HG03439 (cell line): Measurements from ENCODE around the gene FHIT.
A peak's percentile ranks its signal among the peaks of the same experiment; 100 is the strongest.

Experiments used
- ATAC-seq: cut with Tn5 transposase; IDR thresholded peaks from one replicate; pipeline ENCODE4 v1.9.1; 2021; ENCODE audit warnings: mild to moderate bottlenecking, moderate library complexity; ENCODE audit not compliant: unreplicated experiment

Gene FHIT

DNA sequence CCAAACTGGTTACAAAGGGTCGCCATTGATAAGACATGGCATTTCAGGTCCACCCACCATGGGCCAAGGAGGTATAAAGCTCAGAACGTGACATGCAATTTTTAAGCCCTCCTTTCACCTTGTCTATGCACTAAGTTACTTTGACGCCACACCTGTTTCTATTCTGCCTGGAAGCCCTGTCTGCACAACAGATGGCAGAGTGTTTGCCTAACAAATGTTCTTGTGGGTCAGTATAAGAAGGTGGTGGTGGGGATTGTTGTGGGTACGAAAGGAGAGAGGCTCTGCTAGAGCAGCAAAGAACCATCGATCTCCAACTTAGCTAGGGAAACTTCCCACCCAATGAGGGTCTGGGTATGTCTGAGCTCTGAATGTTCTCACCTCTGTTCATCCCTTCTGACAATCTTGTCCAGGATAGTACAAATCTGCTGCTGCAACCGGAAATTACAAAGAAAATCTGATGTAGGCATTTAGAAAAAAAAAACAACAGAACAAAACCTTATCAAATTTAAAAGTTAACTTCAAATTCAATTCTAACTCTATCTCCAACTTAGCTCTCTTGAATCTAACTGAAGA is 1256.4 kb downstream of the FHIT start:
- ATAC-seq, result no peak

DNA sequence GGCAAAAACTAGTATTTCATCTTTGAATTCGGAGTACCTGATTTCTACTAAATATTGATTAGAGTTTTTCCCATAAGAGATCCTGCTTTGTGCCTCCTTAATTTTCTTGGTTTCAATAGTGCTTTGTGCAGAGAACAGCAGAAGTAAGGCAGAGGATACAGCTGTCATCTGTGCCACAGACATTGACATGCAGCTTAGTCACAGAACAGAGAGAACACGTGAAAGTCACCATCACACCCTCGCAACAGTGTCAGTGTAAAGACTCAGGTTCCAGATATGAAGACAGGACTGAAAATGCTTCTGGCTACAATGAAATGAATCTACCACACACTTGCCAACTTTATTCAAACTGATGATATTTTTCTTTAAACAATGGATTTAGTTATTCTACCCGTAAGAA is 1258.7 kb downstream of the FHIT start:
- no peak for ATAC-seq

- no peak for ATAC-seq
Measured at GRCh38 chr3:59990915-59991314, 1260.3 kb downstream of the FHIT start.

DNA sequence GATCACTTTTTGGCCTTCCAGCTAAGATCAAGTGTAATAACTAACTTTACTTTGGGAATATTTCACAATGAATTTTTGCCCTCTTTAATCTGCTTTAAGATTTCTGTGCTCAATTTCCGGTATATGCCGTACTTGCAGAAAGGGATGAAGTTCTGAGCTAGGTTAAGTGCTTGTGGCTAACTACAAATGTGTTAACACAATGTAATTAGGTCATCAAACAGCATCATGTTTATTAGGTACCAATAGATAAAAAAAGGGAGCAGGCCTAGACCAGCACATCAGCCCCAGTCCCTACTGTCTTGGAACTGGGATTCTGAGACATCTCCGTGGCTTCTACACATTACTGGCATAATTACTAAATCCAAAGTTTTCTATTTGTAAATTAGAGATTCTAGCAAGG is 1268.7 kb downstream of the FHIT start:
- no peak for ATAC-seq

DNA sequence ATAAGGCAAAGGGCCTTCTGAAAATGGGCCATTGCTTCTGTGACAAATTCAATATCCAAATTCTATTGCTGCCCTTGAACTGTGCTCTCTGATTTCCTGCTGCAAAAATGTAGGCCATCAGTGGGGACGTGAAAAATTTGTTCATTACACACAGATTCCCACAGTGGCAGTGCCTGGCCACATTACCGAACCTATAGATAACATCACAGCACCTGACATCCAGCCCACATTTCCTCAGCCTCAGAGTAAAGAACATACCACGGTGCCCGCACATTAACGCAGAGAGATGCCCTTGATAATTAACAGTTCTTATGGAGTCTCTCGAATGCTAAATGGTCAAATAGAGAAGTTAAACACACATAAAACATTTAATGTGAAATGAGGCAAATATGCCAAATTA is 1269.9 kb downstream of the FHIT start:
- no peak for ATAC-seq

DNA sequence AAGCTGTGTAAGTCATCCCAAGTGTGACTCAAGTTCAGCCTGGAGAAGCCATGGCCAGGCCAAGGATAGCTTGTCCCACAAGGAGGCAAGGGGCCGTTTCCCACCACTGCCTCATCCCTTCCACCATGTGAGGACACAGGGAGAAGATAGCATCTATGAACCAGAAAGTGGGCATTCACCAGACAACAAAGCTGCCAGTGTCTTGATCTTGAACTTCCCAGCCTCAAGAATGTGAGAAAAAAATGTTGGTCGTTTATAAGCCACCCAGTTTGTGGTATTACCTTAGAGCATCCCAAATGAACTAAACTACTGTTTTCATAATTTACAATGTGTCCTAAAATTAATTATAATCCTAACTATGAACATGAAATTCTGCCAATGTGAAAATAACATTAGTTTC is 1270.7 kb downstream of the FHIT start:
- ATAC-seq, result no peak

DNA sequence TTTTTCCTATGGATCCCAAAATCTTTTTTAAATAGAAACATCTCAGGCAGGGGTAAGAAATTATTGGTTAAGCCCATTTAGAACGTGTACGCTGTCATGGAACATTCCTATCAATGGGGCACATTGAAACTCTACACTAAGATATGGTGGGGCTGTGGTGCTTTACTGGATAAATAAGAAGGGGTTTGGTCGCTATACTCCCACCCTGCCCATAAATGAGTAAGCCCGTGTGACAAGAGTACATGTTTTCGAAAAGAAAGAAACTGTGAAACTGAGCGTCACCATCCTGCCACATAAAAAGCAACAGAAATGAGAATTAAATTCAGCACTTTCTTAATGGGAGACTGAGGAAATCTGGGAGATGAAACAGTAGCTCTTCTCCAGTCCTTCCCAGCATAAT is 1271.7 kb downstream of the FHIT start:
- no peak for ATAC-seq

DNA sequence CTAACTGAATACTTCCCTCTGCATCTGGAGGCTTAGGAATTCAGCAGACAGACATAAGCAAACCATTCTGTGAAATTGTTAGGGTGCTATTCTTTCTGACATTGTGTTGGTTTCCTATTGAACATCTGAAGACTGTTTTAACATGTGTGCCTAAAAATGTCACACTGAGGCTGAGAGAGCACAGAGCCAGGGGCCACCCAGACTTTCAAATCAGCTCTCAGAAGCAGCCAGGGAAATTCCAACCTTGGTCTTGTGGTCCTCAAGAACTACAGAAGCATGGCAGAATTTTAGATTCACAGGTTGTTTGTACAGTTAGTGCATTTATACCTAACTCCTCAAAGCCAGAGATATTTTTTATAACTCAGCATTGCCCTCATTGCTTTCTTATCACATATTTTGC is 1272.3 kb downstream of the FHIT start:
- no peak for ATAC-seq

DNA sequence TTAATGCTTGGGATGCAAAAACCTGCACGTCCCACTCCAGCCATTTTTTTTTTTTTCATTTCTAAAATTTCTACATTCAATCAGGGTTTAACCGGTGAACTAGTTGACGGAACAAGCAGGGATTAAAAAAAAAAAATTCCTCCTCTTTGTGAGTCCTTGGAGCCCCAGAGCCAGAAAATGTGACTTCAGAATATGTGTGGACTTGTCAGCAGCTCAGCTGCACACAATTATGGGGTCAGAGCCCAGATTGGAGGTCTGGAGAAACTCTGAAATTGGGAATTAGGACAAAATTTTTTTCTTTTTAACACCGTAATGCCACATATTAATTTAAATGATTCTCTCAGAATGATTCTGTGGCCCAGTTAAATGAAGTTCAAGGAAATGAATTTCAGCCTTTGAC is 1280.5 kb downstream of the FHIT start:
- ATAC-seq, result no peak

DNA sequence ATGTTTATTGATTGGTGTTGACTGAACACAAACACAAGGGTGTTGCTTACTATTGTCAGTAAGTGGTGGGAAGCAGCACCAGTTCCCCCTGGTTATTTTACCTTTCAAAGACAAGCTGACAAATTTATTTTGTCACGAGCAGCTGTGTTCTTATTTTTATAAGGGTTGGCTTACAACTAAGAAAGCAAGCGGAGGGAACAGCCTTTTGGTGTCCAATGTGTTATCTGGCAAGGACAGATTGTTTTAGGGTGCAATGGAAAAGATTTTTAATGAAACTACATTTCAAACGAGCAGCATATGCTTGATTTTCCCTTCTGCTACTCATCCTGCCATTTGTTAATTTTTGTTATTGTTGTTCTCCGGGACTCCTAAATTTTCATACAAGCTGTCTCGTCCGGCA is 1280.9 kb downstream of the FHIT start:
- no peak for ATAC-seq

GRCh38 chr3:59968513-59969045 is 1282.7 kb downstream of the FHIT start:
- no peak for ATAC-seq

- no peak for ATAC-seq
Measured at GRCh38 chr3:59963676-59964075, 1287.6 kb downstream of the FHIT start.

GRCh38 chr3:59957150-59957549 is 1294.1 kb downstream of the FHIT start:
- ATAC-seq, result no peak

DNA sequence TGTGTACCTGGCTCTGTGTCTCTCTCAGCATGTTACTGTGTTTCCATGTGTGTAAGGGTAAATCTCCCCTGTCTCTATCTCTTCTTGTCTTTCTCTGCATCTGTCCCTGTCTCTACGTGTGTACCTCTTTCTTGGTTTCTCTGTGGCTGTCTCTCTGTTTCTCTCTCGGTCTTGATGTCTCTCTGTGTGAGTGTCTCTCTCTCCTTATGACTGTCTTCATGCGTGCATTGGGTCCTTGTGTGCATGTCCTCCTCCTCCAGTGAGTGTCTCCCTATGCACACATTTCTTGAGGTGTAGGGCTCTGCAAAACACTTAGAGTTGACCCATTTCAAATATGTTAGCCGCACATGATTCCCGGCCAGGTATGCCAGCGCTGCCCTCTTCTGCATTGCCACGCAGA is 1298.1 kb downstream of the FHIT start:
- ATAC-seq, result no peak

GRCh38 chr3:59949311-59949710 is 1301.9 kb downstream of the FHIT start:
- ATAC-seq, result no peak

- ATAC-seq, result no peak
Measured at GRCh38 chr3:59946401-59946800, 1304.9 kb downstream of the FHIT start.

DNA sequence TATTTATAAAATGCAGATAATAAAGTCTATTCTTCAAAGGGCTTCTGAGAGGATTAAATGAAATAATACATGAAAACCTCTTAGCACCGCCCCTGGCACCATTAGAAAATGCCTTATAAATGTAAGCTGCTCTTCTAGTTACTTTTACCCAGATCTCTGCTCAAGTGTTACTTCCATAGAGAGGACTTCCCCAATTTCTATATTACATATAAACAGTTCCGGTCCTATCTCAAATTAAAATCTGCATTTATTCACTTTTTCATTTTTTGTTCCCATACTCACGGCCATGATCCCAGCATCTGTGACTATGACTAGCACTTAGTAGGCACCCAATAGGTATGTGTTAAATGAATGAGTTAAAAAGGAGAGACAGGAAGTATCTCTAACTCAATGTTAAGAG is 1310.5 kb downstream of the FHIT start:
- ATAC-seq, result no peak

GRCh38 chr3:59939826-59940426 is 1311.3 kb downstream of the FHIT start:
- no peak for ATAC-seq

DNA sequence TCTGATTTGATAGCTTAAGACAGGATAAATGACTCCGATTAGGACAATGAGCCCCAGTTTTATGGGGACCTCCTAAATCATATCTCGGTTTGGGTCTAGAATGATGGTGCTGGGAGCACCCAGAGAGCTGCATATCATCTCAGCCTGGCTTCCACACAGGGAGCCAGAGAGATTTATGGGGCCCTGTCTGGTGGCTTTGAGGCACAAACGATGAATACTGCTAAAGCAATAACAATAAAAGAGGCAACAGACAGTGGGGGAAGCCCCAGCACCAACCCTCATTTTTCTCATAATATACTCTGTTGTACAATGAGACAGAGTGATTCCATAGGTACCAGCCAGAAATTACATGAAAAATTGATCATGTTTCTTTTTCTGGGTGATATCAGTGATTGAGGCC is 1312.4 kb downstream of the FHIT start:
- no peak for ATAC-seq

DNA sequence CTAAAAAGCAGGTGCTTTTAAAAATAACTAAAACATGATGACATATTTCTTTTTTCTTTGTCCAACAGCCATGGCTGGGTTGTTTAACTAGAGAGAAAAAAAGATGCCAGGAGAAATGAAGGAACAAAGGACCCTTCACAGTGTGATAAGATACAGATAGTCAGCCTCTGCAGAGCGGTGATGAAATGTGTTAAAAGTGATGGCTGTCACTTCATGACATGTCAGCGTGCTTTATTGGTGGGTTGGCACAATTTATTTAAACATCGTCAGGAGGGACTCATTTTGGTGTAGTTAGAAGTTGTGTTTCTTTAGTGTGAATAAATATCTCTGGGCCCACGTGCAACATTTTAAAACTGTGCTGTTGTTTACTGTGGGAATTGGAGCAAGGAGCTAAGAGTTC is 1314.1 kb downstream of the FHIT start:
- no peak for ATAC-seq

DNA sequence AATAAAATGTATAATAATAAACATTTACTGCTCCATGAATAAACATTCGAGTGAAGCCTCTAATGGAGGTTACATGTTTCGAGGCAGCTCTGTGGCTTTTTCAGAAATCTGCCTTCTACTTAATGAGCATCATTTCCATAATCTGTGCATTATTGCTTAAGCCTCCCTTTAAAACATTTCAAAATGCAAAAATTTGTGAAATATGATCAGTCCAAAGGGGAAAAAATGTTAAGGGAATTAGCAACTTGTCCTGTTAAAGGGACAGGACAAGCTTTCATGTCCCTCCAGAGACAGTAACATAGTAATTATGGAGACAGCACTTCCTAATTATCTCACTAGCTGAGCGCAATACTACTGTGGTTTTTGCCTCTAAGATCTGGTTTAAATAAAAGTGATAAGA is 1314.8 kb downstream of the FHIT start:
- no peak for ATAC-seq

DNA sequence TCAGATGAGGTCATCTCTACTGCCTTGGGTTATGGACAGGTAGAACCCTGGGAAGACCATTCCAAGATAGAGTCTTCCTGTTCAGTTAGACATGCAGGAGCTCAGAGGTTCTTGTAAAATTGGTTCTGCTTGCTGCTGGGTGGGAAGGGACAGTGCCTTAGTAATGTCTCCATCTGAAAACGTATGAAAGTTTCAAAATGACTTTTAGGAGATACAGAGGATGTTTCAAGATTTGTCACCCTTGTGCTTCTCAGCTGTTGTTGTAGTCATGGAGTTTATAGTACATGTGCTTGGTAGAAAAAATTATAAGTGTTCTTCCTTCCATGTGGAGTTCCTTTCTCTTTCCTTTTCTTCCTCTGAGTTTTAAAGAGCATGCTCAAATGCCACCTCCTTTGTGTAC is 1316.2 kb downstream of the FHIT start:
- peak; percentile 97 for ATAC-seq

- peak; percentile 41 for ATAC-seq
Measured at GRCh38 chr3:59934560-59934959, 1316.7 kb downstream of the FHIT start.
